ENCODE measurements around the gene EXD3.
"Not testable (repeated sequence)": the region's sequence is repeated elsewhere in the genome, so short reads cannot be mapped to it uniquely, and the experiment has no call there.

Gene EXD3

DNA sequence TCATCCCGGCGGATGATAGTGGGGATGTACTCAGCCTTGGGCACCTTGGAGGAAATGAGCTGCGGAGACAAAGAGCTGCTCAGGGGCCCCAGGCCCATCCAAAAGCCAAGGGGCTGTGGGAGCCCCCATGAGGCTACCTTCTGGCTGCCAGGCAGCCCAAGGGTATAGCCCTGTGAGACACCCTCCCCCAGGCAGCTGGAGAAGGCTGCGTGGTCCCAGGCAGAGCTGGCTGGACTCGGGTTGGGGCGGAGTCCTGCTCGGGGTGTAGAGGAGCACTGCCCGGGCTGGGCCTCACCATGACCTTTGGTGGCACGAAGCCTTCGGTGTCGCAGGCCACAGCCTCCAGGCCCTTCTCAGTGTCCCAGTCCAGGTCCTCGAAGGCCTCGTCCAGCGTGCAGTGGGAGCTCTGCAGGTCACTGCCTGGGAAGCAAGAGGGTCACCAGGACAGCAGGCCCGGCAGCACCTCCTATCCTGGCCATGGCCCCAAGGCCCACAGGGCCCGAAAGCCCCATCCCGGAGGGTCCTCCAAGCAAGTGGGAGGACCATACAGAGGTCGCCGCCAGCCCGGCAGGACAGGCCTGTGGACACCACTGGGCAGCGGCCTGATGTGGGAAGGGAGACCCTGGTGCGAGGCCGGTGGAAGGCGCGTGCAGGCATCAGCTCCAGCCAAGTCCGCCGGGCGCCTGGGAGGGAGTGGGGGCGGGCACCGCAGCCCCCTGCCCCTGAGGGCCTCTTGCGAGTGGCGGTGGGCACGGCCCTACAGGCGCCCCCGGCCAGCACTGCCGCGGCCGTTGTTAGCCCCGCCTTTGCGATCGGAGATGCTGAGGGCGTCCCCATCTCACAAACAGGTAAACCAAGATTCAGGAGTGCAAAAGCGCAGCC, 30.0 kb upstream of the EXD3 start:
- DNase-seq (ENCODE audit: low read depth): no peak

DNA sequence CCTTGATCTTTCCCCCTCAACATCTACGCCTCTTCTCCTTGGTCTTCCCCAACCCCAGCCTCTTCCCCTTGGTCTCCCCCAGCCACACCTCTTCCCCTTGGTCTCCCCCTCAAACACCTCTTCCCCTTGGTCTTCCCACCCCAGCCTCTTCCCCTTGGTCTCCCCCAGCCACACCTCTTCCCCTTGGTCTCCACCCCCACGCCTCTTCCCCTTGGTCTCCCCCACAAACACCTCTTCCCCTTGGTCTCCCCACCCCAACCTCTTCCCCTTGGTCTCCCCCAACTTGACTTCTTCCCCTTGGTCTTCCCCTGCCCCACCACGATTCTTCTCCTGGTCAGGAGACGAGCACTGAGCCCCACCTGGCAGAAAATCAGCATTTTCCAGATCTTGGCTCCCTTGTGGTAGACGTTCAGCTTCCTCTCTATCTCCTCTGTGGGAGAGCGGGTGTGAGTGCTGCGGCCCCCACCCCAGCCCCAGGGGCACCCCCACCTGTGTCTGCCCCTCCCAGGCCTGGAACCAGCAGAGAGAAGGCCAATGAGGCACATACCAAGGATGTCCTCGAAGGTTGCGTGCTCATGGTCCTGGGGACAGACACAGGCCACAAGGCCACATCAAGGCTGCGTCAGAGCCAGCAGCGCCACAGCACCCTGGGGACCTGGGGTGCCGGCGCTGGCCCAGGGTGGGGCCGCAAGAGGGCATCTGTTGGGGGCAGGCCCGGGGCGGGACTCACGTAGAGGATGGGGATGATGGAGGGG, 29.2 kb upstream of the EXD3 start:
- no peak overlapping the region for H3K4me3 ChIP-seq (ENCODE audit: low read length)
- TF ChIP-seq, protein P1, sequence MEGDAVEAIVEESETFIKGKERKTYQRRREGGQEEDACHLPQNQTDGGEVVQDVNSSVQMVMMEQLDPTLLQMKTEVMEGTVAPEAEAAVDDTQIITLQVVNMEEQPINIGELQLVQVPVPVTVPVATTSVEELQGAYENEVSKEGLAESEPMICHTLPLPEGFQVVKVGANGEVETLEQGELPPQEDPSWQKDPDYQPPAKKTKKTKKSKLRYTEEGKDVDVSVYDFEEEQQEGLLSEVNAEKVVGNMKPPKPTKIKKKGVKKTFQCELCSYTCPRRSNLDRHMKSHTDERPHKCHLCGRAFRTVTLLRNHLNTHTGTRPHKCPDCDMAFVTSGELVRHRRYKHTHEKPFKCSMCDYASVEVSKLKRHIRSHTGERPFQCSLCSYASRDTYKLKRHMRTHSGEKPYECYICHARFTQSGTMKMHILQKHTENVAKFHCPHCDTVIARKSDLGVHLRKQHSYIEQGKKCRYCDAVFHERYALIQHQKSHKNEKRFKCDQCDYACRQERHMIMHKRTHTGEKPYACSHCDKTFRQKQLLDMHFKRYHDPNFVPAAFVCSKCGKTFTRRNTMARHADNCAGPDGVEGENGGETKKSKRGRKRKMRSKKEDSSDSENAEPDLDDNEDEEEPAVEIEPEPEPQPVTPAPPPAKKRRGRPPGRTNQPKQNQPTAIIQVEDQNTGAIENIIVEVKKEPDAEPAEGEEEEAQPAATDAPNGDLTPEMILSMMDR (conservative IDR thresholded peaks at IDR 0.05; ENCODE audit: low read depth, low read length): no peak
- no peak for DNase-seq (ENCODE audit: low read depth)

More for the DNA sequence above, 30.0 kb upstream of the EXD3 start:
- TF ChIP-seq, protein P1 (conservative IDR thresholded peaks at IDR 0.05; ENCODE audit: low read depth, low read length): no peak
- peak overlapping the region; percentile 36 for H3K4me3 ChIP-seq (ENCODE audit: low read length)

DNA sequence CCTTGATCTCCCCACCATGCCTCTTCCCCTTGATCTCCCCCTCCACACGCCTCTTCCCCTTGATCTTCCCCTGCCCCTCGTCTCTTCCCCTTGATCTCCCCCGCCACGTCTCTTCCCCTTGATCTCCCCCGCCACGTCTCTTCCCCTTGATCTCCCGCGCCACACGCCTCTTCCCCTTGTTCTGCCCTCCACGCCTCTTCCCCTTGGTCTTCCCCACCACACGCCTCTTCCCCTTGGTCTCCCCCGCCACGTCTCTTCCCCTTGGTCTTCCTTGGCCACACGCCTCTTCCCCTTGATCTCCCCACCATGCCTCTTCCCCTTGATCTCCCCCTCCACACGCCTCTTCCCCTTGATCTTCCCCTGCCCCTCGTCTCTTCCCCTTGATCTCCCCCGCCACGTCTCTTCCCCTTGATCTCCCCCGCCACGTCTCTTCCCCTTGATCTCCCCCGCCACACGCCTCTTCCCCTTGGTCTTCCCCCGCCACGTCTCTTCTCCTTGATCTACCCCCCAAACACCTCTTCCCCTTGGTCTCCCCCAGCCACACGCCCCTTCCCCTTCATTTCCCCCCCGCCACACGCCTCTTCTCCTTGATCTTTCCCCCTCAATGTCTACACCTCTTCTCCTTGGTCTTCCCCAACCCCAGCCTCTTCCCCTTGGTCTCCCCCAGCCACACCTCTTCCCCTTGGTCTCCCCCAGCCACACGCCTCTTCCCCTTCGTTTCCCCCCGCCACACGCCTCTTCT, 28.5 kb upstream of the EXD3 start:
- not testable (repeated sequence) for DNase-seq (ENCODE audit: low read depth); H3K4me3 ChIP-seq (ENCODE audit: low read length)

DNA sequence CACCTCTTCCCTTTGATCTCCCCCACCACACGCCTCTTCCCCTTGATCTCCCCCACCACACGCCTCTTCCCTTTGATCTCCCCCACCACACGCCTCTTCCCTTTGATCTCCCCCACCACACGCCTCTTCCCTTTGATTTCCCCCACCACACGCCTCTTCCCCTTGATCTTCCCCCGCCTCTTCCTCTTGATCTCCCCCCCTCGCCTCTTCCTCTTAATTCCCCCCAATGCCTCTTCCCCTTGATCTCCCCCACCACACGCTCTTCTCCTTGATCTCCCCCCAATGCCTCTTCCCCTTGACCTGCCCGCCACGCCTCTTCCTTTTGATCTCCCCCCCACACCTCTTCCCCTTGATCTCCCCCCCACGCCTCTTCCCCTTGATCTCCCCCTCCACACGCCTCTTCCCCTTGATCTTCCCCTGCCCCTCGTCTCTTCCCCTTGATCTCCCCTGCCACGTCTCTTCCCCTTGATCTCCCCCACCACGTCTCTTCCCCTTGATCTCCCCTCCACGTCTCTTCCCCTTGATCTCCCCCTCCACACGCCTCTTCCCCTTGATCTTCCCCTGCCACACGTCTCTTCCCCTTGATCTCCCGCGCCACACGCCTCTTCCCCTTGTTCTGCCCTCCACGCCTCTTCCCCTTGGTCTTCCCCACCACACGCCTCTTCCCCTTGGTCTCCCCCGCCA, 27.7 kb upstream of the EXD3 start:
- DNase-seq (ENCODE audit: low read depth); H3K4me3 ChIP-seq (ENCODE audit: low read length): not testable (repeated sequence)

DNA sequence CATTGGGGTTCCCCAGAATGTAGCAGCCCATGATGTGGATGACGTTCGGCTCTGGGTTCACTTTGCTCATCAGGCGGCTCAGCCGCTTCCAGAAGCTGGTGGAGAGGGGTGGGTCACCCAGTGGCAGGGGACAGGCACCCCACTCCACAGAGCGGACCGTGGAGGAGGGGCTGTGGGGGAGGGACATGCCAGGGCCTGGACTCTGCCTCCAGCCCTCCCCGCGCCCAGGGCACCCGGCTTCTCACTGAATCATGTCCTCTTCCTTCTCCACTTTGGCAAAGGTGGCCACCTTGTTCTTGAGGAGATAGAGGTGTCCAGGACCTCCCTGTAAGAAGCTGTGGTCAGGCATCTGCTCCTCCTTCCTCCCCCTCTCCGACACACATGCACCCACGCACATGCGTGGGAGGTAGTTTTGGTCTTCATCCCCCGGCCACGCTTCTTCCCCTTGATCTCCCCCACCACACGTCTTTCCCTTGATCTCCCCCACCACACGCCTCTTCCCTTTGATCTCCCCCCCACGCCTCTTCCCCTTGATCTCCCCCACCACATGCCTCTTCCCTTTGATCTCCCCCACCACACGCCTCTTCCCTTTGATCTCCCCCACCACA, 27.1 kb upstream of the EXD3 start:
- DNase-seq (ENCODE audit: low read depth): no peak
- TF ChIP-seq, protein P1 (conservative IDR thresholded peaks at IDR 0.05; ENCODE audit: low read depth, low read length): no peak
- no peak overlapping the region for H3K4me3 ChIP-seq (ENCODE audit: low read length)

DNA sequence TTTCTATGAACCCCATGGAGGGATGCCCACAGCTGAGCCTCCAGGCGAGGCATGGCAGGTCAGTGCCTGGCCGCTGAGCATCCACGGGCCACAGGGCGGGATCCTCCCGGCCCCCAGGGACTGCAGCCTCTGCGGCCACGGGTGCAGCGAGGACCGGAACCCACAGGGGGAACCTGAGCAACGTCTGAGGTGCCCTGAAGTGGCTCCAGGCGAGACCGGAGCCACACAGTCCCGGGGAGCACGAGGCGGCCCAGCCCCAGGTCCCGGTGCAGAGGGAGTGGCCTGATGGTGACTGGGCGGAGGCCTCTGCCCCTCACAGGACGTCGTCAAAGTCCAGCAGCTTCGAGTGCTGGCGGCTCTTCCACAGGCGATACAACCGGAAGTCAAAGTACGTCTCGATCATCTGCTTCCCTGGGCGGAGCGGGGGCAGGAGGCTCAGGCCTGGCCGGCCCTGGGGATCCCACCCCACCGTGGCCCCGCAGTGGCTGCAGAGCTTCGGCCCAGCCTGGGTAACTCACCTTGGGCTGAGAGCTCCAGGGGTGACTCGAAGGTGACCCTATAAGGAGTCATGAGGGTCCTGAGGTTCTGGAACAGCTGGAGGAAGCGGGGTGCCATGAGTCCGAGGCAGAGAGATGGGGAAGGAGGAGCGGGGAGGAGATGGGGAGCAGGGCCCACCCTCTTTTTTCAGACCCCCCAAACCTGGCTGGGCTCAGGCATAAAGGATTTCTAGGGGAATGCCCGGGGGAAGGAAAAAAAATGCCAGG, 26.3 kb upstream of the EXD3 start:
- DNase-seq (ENCODE audit: low read depth): no peak
- TF ChIP-seq, protein P1 (conservative IDR thresholded peaks at IDR 0.05; ENCODE audit: low read depth, low read length): no peak
- no peak overlapping the region for H3K4me3 ChIP-seq (ENCODE audit: low read length)

DNA sequence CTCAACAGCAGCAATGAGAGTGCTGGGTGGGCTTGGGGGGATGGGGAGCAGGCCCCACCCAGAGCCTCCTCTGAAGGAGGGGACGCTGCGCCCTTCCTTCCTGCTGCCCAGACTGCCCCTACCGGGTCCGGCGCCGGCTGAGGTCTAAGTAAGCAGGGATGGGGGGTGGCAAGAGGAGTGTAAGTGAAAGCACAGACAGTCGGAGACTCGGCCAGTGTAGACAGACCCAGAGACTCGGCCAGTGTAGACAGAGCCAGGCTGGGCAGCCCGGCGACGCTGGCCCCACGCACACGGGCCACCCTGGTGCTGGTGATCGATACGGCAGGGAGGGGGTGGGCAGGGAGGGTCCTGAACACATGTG, 25.6 kb upstream of the EXD3 start:
- no peak for DNase-seq (ENCODE audit: low read depth)
- TF ChIP-seq, protein P1 (conservative IDR thresholded peaks at IDR 0.05; ENCODE audit: low read depth, low read length): no peak
- H3K4me3 ChIP-seq (ENCODE audit: low read length): no peak overlapping the region
